Femur (tissue), 1 donor: ENCODE results near the gene CCBE1.
A peak's percentile ranks its signal among the peaks of the same experiment; 100 is the strongest.
"Not testable (repeated sequence)": the region's sequence is repeated elsewhere in the genome, so short reads cannot be mapped to it uniquely, and the experiment has no call there.

Experiments
- DNase-seq: peaks from one replicate; pipeline ENCODE4 v3.0.0-alpha.2; 2017

CCBE1 gene

DNA sequence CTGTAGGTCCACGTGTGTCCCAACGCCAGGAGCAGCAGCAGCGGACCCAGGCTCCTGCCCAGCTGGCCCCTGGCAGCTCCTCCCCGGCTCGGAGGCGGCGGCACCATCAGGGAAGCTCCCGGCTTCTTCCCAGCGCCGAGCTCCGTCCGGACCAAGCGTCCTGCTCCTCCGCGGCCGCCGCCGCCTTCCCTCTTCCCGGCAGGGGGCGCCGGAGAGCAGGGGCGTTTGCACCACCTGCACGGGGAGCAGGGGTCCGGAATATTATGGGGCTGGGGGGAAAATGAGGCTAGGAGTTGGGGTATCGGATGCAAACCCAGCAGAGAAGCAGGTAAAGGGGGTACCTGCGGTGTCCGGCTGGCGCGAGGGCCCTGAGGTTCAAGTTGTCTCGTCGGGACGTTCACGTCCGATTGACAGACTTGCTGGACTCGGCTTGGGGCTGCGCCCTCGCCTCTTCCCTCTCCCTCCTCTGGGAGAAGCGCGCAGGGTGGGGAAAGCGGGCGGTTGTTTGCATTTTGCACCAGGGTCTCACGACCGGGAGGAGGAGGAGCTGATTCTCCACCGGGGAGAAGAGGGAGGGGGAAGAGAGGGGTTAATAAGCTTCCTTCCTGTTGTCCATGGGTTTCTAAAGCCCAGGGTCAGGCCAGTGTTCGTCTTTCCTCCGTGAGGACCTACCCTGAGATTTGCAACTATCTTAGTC is at the start of gene CCBE1:
Gene CCBE1, minus strand, starts transcription at position 188 of the 697 bp plus-strand sequence.
- DNase-seq = peak; percentile 67

DNA sequence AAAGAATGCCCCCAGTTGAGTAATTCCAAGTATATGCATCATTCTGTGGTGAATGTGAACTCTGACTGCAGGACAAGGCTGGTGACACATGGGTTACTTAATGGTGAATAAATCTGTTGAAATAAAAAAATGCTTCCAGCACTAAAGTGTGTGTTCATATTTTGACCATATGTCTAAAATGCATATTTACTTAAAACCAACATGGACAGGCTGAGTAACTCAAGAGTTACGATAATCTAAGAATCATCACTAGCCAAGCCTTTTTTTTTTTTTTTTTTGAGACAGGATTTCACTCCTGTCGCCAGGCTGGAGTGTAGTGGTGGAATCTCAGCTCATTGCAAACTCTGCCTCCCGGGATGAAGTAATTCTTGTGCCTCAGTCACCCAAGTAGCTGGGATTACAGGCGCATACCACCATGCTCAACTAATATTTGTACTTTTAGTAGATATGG is 47.1 kb upstream of the CCBE1 start:
- DNase-seq = no peak

GRCh38 chr18:59743566-59743965 is 46.3 kb upstream of the CCBE1 start:
- no peak for DNase-seq

GRCh38 chr18:59742325-59743111 is 45.3 kb upstream of the CCBE1 start:
- no peak for DNase-seq

DNA sequence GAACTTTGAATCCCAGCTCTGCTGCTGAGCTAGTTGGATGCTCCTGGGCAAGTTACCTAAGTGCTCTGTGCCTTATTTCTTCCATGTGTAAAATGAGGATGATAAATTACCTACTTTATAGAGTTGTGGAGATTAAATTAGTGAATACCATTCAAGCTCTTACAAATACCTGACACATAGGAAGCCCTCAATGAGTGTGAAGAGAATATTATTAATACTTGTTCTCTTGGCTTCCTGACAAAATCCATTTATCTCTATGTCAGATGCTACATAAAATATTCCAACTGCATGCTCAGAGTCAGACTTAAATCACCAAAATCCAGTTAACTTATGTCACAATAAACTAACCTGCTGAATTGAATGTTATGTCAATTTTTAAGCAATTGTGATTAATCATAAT is 42.9 kb upstream of the CCBE1 start:
- no peak for DNase-seq

DNA sequence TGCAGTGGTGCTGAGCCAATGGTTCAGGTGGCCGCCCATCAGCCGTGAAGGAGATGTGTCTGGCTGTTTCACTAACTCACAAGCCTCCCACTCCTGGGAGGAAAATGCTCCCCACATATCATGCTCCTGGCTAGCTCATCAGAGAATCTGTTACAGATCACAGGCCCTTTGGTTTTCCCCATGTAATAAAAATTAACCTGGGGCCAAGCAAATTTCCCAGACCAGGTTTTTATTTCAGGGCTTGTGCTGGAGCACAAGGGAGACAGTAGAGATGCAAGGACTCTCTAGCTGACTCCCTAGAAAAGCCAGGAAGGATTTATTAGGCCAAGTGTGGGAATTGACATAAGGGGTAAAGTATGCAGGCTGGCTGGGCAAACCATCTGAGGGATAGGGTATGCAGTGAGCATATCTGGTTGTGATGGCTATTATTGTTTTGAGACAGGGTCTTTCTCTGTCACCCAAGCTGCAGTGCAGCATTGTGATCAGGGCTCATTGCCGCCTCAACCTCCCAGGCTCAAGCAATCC is 40.6 kb upstream of the CCBE1 start:
- no peak for DNase-seq

DNA sequence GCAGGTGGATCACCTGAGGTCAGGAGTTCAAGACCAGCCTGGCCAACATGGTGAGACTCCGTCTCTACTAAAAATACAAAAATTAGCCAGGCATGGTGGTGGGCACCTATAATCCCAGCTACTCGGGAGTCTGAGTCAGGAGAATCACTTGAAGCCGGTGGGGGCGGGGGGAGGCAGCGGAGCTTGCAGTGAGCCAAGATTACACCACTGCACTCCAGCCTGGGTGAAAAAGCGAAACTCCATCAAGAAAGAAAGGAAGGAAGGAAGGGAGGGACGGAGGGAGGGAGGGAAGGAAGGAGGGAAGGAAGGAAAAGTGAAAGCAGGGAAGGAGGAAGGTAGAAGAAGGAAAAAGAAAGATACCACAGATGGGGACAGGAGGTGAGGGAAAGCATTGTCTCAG is 40.1 kb upstream of the CCBE1 start:
- not testable (repeated sequence) for DNase-seq

- DNase-seq = no peak
These were observed 38.8 kb upstream of the CCBE1 start for GRCh38 chr18:59736061-59736460.

DNA sequence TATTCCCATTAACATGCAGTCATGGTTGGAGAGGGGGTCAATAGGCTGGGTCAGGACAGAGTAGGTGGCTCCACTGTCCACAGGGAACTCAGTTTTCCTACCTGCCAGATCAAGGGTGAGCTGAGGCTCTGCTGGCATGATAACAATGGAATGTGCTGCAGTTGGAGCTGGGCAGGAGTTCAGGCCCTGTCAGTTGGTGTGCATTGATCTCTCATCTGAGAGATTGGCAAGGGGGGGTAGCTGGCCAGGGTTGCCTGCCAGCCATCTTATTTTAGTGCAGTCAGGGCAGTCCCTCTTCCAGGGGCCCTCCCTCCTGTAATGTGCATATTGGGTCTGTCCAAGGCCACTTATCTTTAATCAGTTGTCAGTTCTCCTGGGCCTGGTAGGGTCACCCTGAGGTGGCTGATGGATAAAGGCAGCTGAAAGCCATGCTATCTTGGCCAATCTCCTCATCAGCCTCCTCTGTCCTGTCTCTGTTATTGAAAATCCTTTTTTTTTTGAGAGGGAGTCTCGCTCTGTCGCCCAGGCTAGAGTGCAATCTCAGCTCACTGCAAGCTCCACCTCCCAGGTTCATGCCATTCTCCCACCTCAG is 38.1 kb upstream of the CCBE1 start:
- DNase-seq = no peak

- DNase-seq = no peak
These were observed 36.2 kb upstream of the CCBE1 start for GRCh38 chr18:59733421-59733820.

- no peak for DNase-seq
These were observed 33.7 kb upstream of the CCBE1 start for GRCh38 chr18:59730896-59731295.

GRCh38 chr18:59729781-59730180 is 32.6 kb upstream of the CCBE1 start:
- no peak for DNase-seq

DNA sequence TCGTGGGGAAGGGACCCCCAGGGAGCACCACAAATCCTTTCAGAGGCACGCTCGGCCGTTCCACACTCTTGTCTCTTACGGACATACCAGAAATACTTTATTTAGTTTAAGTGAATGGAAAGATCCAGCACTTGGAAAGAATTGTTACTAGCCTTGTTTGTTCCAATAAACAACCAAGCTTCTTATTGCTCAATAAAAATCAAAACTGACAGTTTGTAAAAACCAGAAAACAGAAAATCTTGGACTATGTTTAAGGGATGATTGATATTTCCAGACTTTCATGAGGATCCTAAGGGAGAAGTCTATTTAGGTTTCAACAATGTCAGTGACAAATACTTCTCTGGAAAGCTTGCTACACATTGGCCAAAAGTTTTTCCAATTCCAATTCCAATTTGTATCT is 31.6 kb upstream of the CCBE1 start:
- DNase-seq = no peak

GRCh38 chr18:59725142-59725541 is 27.9 kb upstream of the CCBE1 start:
- no peak for DNase-seq

- no peak for DNase-seq
These were observed 26.9 kb upstream of the CCBE1 start for GRCh38 chr18:59724103-59724502.

GRCh38 chr18:59721931-59722330 is 24.7 kb upstream of the CCBE1 start:
- no peak for DNase-seq

- no peak for DNase-seq
These were observed 24.0 kb upstream of the CCBE1 start for GRCh38 chr18:59721211-59721610.

DNA sequence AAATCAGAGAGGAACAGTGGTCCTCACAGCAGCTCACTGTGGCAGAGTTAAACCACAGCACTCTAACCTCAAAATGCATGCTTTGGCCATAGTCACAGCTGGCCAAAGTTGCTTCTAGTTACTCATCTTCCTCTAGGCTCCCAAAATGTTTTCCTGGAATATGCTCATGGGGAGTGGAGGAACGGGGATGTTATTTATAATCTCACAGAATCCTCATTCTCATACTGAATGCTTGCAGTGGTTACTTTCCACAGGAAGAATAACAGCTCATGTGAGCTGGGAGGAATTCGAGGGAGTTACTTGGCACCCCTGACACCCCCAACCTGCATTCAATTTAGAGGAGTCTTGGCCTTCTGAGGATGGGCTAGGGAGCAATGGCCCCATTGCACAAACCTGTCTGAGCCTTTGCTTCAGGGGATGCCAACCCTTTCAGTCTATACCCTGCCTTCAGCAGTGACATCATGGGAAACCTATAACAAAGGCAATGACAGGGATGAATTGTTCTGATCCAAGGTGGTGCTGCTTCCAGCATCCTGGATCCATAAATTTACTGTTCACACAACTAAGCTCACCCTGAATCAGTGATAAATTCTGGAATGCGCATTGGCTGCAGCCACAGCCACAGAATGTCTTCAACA is 22.4 kb upstream of the CCBE1 start:
- peak; percentile 56 for DNase-seq

DNA sequence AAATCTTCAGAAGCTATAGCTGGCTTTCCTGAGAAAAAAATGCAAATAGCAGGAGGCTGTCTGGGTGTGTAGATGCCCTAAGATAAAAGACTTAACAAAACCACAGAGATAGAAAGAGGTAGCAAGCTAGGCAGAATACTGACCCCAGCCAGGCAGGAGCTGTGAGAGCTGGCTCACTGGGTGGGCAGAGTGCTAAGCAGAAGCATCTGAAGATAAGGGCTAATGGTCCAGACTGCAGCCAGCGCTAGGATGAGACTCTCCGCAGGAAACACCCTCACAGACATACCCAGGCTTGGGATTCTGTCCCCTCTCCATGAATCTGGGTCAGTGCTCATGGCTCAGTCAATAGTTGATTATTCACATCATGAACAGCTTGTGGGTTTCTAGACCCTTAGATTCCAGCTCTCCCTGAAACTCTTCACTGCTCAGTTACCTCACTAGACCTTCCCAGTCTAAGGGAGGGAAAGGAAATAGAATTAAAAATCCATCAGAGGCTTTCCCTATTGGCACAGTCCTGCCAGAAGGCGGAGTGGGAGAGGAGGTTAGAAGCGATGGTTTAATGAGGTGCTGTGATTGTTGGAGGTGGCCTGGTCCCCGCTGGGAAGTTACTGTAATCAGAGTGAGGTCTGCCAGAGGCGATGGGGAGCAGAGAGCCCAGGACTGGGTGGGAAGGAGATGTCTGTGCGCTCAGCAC is 21.4 kb upstream of the CCBE1 start:
- peak; percentile 38 for DNase-seq

DNA sequence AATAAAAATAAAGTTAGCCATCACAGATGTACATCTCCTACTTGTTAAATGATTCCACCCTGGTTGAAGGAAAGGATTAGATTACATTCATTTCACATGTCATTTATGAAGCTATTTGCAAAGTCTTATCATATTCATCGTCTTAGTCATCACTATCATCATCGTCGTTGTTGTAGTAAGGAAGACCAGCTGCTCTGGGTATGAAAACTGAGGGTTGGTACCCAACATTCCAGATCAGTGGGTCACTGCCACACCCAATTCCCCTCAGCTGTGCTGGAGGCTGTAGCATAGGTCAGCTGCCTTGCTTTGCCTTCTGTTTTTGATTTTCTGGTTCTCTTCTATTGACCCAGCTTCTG is 20.9 kb upstream of the CCBE1 start:
- no peak for DNase-seq

DNA sequence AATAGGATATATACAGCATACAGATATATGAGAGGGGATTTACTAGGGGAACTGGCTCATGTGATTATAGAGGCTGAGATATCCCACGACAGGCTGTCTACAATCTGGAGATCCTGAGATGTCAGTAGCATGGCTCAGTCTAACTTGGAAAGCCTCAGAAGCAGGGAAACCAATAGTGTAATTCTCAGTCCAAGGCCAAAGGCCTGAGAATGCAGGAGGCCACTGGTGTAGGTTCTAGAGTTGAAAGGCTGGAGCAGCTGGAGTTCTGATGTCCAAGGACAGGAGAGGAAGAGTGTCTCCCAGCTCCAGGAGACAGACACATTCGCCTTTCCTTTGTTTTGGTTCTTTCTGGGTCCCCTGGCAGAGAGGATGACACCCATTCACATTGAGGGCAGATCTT is 20.1 kb upstream of the CCBE1 start:
- no peak for DNase-seq

- no peak for DNase-seq
These were observed 18.7 kb upstream of the CCBE1 start for GRCh38 chr18:59715966-59716369.

DNA sequence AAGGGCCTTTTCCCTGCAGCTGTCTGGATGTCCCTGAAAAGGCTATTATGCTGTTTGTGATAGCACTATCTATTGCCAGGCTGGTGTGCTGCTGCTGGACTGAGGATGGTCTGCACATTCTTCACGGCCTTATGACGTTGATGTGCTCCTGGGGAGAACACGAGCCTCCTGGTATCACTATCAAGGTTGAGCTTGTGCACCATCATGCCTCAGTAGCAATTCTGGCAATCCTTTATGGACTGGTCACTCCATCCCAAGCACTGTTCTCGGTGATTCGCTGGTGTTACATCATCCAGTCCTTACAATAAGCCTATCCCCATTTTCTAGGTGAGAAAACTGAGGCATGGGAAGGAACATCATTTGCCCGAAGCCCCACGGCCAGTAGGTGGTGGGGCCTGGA is 18.2 kb upstream of the CCBE1 start:
- DNase-seq = no peak
